ENCODE measurements around the gene BAIAP2L1. TPM values are rescaled to one million over a fixed set of nuclear protein-coding genes. Genes with fewer than 3 reads are reported as not detected.

Gene BAIAP2L1
- total RNA-seq, 2 donors from 2014 or later = 4.2 to 5.1 TPM

- DNase-seq (ENCODE audit: low spot score in 2 of 2) (no peak), ATAC-seq (peak in 1 of 2 donors; percentile 46)
- peaks cover 14 to 28% of the 10 kb centered on the region in 2 donors for H3K36me3 Mint-ChIP-seq
- H3K9me3 Mint-ChIP-seq = no peaks in the 10 kb centered on the region
- peak overlapping the region; percentile 89 to 92 for H3K27ac Mint-ChIP-seq
Measured at GRCh38 chr7:98252425-98253054, 148.3 kb downstream of the BAIAP2L1 start.

- DNase-seq (ENCODE audit: low spot score in 2 of 2) (peak; percentile 89 to 94), ATAC-seq (peak; percentile 97 to 98)
- H3K36me3 Mint-ChIP-seq = peaks cover 14 to 29% of the 10 kb centered on the region in 2 donors
- no peaks in the 10 kb centered on the region for H3K9me3 Mint-ChIP-seq
- H3K27ac Mint-ChIP-seq = peak within 1 kb of the TSS; percentile 89 to 97
Measured at GRCh38 chr7:98251601-98252424, 149.1 kb downstream of the BAIAP2L1 start, which contains the start of gene TECPR1. TSS of gene TECPR1 (minus strand) at chr7:98252232. CDS start at chr7:98246146, 6,086 bp downstream.

DNA sequence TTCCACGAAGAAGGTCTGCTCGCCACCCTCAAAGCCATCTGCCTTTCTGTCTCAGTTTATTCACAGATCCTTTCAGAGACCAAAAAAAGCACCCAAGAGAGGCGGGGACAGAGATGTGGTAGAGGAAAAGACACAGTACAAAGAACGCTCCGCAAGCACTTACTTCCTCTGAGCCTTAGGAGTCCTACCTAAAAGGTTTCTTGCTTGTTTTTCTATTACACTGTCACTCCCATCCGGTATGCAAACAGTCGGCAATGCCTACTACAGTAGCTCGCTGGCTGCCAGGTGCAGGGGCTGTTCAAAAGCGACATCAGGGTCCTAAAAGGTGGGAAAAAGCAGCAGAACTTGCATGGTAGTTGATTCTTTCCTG is 149.7 kb downstream of the BAIAP2L1 start:
- DNase-seq (ENCODE audit: low spot score in 2 of 2) (peak in 1 of 2 donors; percentile 31), ATAC-seq (peak; percentile 3 to 14)
- Mint-ChIP-seq H3K9me3 (no peaks in the 10 kb centered on the region), H3K36me3 (peaks cover 14 to 23% of the 10 kb centered on the region in 2 donors), H3K27ac (peak overlapping the region; percentile 89 to 97)

- DNase-seq (ENCODE audit: low spot score in 2 of 2) = peak in 1 of 2 donors; percentile 46
- peaks cover 14 to 22% of the 10 kb centered on the region in 2 donors for H3K36me3 Mint-ChIP-seq
- peak overlapping the region; percentile 89 to 97 for H3K27ac Mint-ChIP-seq
- ATAC-seq = peak; percentile 26 to 29
- H3K9me3 Mint-ChIP-seq = no peaks in the 10 kb centered on the region
Measured at GRCh38 chr7:98250789-98251188, 150.1 kb downstream of the BAIAP2L1 start.

DNA sequence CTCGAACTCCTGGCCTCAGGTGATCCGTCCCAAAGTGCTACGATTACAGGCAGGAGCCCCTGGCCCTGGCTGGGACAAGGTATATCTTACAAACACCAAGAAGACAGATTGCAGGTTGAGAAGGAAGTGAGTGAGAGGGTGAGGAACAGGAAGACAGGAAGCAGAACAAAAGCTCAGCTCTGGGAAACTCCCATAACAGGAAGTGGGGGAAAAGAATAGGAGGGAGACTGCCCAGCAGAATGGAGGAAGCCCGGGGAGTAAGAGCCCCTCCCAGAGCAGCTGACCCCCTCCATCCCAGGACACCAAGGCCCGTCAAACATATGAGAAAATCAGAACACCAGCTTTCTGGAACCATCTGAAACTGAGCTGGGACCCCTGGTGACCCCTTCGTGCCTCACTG is 151.8 kb downstream of the BAIAP2L1 start:
- Mint-ChIP-seq H3K36me3 (peaks cover 14 to 22% of the 10 kb centered on the region in 2 donors), H3K9me3 (no peaks in the 10 kb centered on the region), H3K27ac (peak overlapping the region; percentile 89 to 97)
- DNase-seq (ENCODE audit: low spot score in 2 of 2) = no peak
- ATAC-seq = no peak

GRCh38 chr7:98248156-98248555 is 152.7 kb downstream of the BAIAP2L1 start:
- DNase-seq (ENCODE audit: low spot score in 2 of 2) = no peak
- Mint-ChIP-seq H3K36me3 (peaks cover 14 to 22% of the 10 kb centered on the region in 2 donors), H3K27ac (peak overlapping the region; percentile 89 to 93), H3K9me3 (no peaks in the 10 kb centered on the region)
- ATAC-seq = no peak

DNA sequence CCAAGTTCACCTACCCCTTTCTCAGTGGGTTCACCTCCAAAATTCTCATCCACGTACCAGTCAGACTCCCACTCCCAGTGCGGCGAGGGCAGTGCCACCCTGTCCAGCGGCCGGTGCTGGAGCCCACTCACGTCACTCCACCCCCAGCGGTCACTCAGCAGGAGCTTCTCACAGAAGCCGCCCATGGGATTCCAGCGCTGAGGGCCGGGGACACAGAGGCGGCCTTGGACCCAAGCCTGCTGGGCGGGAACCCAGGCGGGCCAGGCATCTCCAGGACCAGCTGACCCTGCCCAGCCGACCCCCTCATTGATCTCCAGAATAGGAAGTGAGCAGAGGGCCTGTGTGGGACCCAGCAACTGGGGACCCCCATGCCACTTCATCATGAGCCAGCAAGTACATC is 156.0 kb downstream of the BAIAP2L1 start:
- DNase-seq (ENCODE audit: low spot score in 2 of 2) (no peak), ATAC-seq (no peak)
- no peaks in the 10 kb centered on the region for H3K9me3 Mint-ChIP-seq
- peaks cover 6 to 17% of the 10 kb centered on the region in 2 donors for H3K36me3 Mint-ChIP-seq
- H3K27ac Mint-ChIP-seq = peak overlapping the region in 1 of 2 donors; percentile 30

DNA sequence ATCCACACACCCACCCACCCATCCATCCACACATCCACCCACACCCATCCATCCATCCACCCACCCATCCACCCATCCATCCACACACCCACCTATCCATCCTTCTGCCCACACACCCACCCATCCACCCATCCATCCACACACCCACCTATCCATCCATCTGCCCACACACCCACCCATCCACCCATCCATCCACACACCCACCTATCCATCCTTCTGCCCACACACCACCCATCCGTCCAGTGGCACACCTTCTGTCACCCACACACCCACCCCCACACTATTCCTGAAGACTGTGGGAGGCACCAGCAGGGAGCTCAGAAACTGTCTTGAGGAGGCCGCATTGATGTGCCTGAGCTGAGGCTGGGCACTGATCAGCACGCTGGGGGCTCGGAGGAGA is 158.0 kb downstream of the BAIAP2L1 start:
- no peak for DNase-seq (ENCODE audit: low spot score in 2 of 2)
- no peak overlapping the region for H3K27ac Mint-ChIP-seq
- no peaks in the 10 kb centered on the region for H3K9me3 Mint-ChIP-seq
- peaks cover 7% of the 10 kb centered on the region in 2 donors for H3K36me3 Mint-ChIP-seq
- ATAC-seq = no peak

DNA sequence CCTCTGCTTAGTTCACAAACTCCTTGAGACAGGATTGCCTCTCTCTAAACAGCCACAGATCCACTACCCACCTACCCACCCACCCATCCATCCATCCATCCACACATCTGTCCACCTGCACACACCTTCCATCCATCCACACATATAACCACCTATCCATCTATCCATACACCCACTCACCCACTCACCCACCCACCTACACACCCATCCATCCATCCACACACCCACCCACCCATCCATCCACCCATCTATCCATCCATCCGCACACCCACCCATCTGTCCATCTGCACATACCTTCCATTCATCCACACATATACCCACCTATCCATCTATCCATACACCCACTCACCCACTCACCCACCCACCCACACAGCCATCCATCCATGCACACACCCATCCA is 158.5 kb downstream of the BAIAP2L1 start:
- Mint-ChIP-seq H3K36me3 (peaks cover 3 to 5% of the 10 kb centered on the region in 2 donors), H3K27ac (no peak overlapping the region)
- no peak for DNase-seq (ENCODE audit: low spot score in 2 of 2)

GRCh38 chr7:98241674-98242241 is 159.1 kb downstream of the BAIAP2L1 start:
- ATAC-seq = peak in 1 of 2 donors; percentile 13
- Mint-ChIP-seq H3K9me3 (no peaks in the 10 kb centered on the region), H3K27ac (no peak overlapping the region), H3K36me3 (peaks cover 0 to 5% of the 10 kb centered on the region in 2 donors)
- no peak for DNase-seq (ENCODE audit: low spot score in 2 of 2)

More for the DNA sequence above, 158.5 kb downstream of the BAIAP2L1 start:
- no peaks in the 10 kb centered on the region for H3K9me3 Mint-ChIP-seq
- no peak for ATAC-seq

Other genes starting within 250 kb of the BAIAP2L1 start
- under 1 TPM in 1 of 2 donors, not detected in 1; 0.66 TPM for gene BHLHA15, start 189.7 kb downstream of the BAIAP2L1 start, total RNA-seq
- 10 to 100 TPM; 37.9 to 62.0 TPM for gene TECPR1, start 148.9 kb downstream of the BAIAP2L1 start, total RNA-seq
- 10 to 100 TPM; 50.0 to 66.4 TPM for gene BRI3, start 119.4 kb downstream of the BAIAP2L1 start, total RNA-seq
- not detected for gene NPTX2, start 216.2 kb upstream of the BAIAP2L1 start, total RNA-seq

Measured in activated naive CD4-positive, alpha-beta T cell treated with anti-CD3 and anti-CD28 coated beads, Interleukin-2, amount 50 U/mL, for 72 hours (primary cell).